HepG2 (cell line): ENCODE measurements around the gene PRDM15.

Experiments used
- BHLHE40 ChIP-seq: IDR thresholded peaks from 2 replicates; pipeline ENCODE4 v1.6.1; 2011; ENCODE audit warnings: low read length, improper control_type of control experiment
- ESRRA ChIP-seq: sonication (generic); formaldehyde crosslinking; IDR thresholded peaks from 2 replicates; pipeline ENCODE4 v1.5.1; 2020; ENCODE audit warnings: mild to moderate bottlenecking, low read depth, missing genetic modification reagents
- MAZ ChIP-seq, 2 experiments: sonication (generic) in 1 of 2; formaldehyde crosslinking in 1 of 2; IDR thresholded peaks; 2 replicates each; pipeline versions ENCODE4 v1.5.0 to v1.6.1; 2012 to 2020; ENCODE audit warnings: low read depth in 2 of 2, mild to moderate bottlenecking in 2 of 2, borderline replicate concordance in 1 of 2, improper control_type of control experiment in 1 of 2, low read length in 1 of 2, missing genetic modification reagents in 1 of 2, moderate library complexity in 1 of 2
- PHF20 ChIP-seq: sonication (generic); formaldehyde crosslinking; IDR thresholded peaks from 2 replicates; pipeline ENCODE4 v1.5.0; 2020; ENCODE audit warnings: mild to moderate bottlenecking, missing genetic modification reagents
- POGZ ChIP-seq: sonication (generic); formaldehyde crosslinking; IDR thresholded peaks from 2 replicates; pipeline ENCODE4 v1.4.0; 2020; ENCODE audit warnings: mild to moderate bottlenecking, missing genetic modification reagents
- SIN3B ChIP-seq: fragments of 150-350 bp; IDR thresholded peaks from 2 replicates; pipeline ENCODE4 v1.6.1; 2014; ENCODE audit warnings: low read length
- ZKSCAN8 ChIP-seq: IDR thresholded peaks from 2 replicates; pipeline ENCODE4 v1.6.1; 2016; ENCODE audit warnings: borderline replicate concordance, missing genetic modification reagents, missing compliant biosample characterization
- ZNF567 ChIP-seq: sonication (generic); formaldehyde crosslinking; IDR thresholded peaks from 2 replicates; pipeline ENCODE4 v1.8.1; 2023; ENCODE audit warnings: mild to moderate bottlenecking, missing genetic modification reagents, borderline replicate concordance
- ZSCAN25 ChIP-seq: sonication (generic); formaldehyde crosslinking; IDR thresholded peaks from 2 replicates; pipeline ENCODE4 v1.8.0; 2022; ENCODE audit warnings: mild to moderate bottlenecking, missing genetic modification reagents
- TF ChIP-seq, protein P1 (sequence below), 2 experiments: fragments of 450-650 bp in 1 of 2; sonication (generic) in 1 of 2; formaldehyde crosslinking in 1 of 2; IDR thresholded peaks; 2 replicates each; pipeline versions ENCODE4 v1.6.1 to v1.8.0; 2016 to 2022; ENCODE audit warnings: antibody characterized with exemption in 1 of 2, mild to moderate bottlenecking in 1 of 2, missing genetic modification reagents in 1 of 2
- TF ChIP-seq, protein P2 (sequence below): sonication (generic); formaldehyde crosslinking; IDR thresholded peaks from 2 replicates; pipeline ENCODE4 v1.4.0; 2020; ENCODE audit warnings: missing genetic modification reagents
- TF ChIP-seq, protein P3 (sequence below): fragments of 450-650 bp; IDR thresholded peaks from 2 replicates; pipeline ENCODE4 v1.6.1; 2016
- TF ChIP-seq, protein P4 (sequence below), 2 experiments: sonication (generic) in 1 of 2; formaldehyde crosslinking in 1 of 2; IDR thresholded peaks; 2 replicates each; pipeline versions ENCODE4 v1.5.1 to v1.6.1; 2011 to 2020; ENCODE audit warnings: borderline replicate concordance in 1 of 2, low read depth in 1 of 2, low read length in 1 of 2, mild to moderate bottlenecking in 1 of 2, missing genetic modification reagents in 1 of 2, moderate library complexity in 1 of 2
- TF ChIP-seq, protein P5 (sequence below): IDR thresholded peaks from 2 replicates; pipeline ENCODE4 v1.6.1; 2012; ENCODE audit warnings: inconsistent platforms

DNA sequence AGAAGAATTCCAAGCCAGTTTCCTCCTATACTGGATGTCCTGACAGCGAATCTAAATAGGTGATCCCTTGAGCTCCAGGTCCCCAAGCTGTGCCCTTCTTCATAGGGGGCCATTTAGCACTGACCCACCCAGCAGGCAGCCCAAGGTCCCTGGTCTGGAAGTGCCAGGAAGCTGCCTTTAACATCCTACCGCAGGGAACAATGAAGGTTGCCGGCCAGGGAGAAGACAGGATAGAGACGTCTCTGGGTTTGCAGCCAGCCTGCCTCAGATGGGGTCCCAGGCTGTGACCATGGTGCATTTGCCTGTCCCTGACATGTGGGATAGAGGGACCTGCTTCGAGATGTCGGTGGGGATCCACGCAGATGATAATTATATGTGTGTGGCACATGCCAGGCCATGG, 109.6 kb downstream of the PRDM15 start:
- TF ChIP-seq SIN3B (no peak), ESRRA (CRISPR knock-in tag) (no peak), ZKSCAN8 (CRISPR knock-in tag) (no peak), ZNF567 (CRISPR knock-in tag) (no peak), MAZ (IDR thresholded peaks at IDR 0.05; ENCODE audit: borderline replicate concordance, low read depth, low read length) (no peak), MAZ (CRISPR knock-in tag; IDR thresholded peaks at IDR 0.05; ENCODE audit: low read depth) (no peak), ZSCAN25 (CRISPR knock-in tag) (no peak), PHF20 (CRISPR knock-in tag) (no peak), POGZ (CRISPR knock-in tag) (no peak), BHLHE40 (no peak)
- TF ChIP-seq, protein P1, sequence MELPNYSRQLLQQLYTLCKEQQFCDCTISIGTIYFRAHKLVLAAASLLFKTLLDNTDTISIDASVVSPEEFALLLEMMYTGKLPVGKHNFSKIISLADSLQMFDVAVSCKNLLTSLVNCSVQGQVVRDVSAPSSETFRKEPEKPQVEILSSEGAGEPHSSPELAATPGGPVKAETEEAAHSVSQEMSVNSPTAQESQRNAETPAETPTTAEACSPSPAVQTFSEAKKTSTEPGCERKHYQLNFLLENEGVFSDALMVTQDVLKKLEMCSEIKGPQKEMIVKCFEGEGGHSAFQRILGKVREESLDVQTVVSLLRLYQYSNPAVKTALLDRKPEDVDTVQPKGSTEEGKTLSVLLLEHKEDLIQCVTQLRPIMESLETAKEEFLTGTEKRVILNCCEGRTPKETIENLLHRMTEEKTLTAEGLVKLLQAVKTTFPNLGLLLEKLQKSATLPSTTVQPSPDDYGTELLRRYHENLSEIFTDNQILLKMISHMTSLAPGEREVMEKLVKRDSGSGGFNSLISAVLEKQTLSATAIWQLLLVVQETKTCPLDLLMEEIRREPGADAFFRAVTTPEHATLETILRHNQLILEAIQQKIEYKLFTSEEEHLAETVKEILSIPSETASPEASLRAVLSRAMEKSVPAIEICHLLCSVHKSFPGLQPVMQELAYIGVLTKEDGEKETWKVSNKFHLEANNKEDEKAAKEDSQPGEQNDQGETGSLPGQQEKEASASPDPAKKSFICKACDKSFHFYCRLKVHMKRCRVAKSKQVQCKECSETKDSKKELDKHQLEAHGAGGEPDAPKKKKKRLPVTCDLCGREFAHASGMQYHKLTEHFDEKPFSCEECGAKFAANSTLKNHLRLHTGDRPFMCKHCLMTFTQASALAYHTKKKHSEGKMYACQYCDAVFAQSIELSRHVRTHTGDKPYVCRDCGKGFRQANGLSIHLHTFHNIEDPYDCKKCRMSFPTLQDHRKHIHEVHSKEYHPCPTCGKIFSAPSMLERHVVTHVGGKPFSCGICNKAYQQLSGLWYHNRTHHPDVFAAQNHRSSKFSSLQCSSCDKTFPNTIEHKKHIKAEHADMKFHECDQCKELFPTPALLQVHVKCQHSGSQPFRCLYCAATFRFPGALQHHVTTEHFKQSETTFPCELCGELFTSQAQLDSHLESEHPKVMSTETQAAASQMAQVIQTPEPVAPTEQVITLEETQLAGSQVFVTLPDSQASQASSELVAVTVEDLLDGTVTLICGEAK (IDR thresholded peaks at IDR 0.05): no peak
- TF ChIP-seq, protein P1 (CRISPR knock-in tag; IDR thresholded peaks at IDR 0.05): no peak
- TF ChIP-seq, protein P2, sequence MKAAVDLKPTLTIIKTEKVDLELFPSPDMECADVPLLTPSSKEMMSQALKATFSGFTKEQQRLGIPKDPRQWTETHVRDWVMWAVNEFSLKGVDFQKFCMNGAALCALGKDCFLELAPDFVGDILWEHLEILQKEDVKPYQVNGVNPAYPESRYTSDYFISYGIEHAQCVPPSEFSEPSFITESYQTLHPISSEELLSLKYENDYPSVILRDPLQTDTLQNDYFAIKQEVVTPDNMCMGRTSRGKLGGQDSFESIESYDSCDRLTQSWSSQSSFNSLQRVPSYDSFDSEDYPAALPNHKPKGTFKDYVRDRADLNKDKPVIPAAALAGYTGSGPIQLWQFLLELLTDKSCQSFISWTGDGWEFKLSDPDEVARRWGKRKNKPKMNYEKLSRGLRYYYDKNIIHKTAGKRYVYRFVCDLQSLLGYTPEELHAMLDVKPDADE (CRISPR knock-in tag): no peak
- TF ChIP-seq, protein P3, sequence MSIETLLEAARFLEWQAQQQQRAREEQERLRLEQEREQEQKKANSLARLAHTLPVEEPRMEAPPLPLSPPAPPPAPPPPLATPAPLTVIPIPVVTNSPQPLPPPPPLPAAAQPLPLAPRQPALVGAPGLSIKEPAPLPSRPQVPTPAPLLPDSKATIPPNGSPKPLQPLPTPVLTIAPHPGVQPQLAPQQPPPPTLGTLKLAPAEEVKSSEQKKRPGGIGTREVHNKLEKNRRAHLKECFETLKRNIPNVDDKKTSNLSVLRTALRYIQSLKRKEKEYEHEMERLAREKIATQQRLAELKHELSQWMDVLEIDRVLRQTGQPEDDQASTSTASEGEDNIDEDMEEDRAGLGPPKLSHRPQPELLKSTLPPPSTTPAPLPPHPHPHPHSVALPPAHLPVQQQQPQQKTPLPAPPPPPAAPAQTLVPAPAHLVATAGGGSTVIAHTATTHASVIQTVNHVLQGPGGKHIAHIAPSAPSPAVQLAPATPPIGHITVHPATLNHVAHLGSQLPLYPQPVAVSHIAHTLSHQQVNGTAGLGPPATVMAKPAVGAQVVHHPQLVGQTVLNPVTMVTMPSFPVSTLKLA: no peak
- TF ChIP-seq, protein P4, sequence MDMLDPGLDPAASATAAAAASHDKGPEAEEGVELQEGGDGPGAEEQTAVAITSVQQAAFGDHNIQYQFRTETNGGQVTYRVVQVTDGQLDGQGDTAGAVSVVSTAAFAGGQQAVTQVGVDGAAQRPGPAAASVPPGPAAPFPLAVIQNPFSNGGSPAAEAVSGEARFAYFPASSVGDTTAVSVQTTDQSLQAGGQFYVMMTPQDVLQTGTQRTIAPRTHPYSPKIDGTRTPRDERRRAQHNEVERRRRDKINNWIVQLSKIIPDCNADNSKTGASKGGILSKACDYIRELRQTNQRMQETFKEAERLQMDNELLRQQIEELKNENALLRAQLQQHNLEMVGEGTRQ (IDR thresholded peaks at IDR 0.05; ENCODE audit: low read depth, low read length): no peak
- TF ChIP-seq, protein P4 (CRISPR knock-in tag; IDR thresholded peaks at IDR 0.05; ENCODE audit: borderline replicate concordance): no peak
- TF ChIP-seq, protein P5, sequence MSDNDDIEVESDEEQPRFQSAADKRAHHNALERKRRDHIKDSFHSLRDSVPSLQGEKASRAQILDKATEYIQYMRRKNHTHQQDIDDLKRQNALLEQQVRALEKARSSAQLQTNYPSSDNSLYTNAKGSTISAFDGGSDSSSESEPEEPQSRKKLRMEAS: no peak
